Stromal cell of bone marrow (primary cell): Measurements from ENCODE around the gene ANKRD40CL.

ENCODE experiments used
- DNase-seq: peaks from one replicate; pipeline ENCODE4 v3.0.0-alpha.2; 2012; ENCODE audit warnings: low read depth

ANKRD40CL gene

DNA sequence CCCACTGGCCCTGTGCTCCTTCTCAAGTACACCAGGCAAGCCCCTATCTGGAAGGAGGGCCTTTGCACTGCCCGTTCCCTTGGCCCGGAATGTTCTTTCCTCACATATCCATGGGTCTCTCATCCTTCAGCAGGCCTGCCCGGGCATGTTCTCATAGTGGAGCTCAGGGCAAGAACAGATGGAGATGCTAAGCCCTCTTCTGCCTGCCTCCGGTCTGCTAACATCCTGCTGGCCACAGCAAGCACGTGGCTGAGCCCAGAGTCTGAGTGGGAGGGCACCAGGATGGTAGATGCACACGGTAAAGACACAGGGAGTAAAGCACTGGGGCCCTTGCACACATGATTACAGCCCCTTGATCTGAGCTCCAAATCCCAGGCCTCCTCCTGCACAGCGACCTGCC, 19.8 kb upstream of the ANKRD40CL start:
- DNase-seq: no peak

DNA sequence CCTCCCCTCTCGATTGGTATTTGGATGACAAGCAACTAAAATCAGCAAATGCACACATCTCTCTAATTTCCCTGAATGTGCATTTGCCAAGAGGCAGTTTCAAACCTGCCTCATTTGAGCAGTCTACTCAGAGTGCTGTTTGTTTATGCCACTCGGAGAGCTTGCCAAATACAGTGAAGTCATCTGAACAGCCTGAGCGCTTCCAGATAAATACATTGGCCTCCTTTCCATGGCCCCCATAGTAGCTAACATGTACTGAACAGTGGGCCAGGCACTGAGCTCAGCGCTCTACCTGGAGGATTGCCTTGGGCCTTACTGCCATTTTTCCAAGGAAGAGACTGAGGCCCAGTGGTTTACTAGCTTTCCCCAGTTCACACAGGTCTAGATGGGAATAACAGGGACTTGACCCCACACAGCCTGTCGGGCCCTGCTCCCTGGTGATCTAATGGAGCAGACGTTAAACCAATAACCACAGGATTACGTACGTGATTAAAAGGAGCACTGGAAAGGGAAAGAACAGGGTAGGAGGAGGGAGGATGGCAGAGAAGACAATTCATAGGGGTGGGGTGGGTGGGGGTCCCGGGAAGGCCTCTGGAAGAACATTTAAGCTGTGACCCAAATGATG, 18.7 kb upstream of the ANKRD40CL start:
- peak; percentile 39 for DNase-seq

DNA sequence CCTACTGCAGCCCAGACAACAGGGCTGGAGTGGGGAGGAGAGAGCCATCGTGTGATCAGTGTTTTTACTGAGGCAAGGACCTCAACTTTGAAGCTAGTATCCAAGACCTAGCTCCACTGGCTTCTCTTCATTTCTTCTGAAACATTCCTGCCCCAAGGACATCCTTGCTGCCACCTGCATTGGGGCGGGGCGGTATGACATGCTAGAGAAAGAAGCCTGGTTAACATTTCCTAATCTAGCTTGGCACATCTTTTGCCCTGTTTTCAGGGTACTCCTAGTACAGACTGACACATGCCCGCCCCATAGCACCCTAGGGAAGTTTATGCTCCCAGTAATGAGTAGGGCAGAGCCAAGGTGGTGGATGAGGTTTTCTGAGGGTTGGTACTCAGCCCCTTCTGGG, 17.8 kb upstream of the ANKRD40CL start:
- DNase-seq: no peak

DNA sequence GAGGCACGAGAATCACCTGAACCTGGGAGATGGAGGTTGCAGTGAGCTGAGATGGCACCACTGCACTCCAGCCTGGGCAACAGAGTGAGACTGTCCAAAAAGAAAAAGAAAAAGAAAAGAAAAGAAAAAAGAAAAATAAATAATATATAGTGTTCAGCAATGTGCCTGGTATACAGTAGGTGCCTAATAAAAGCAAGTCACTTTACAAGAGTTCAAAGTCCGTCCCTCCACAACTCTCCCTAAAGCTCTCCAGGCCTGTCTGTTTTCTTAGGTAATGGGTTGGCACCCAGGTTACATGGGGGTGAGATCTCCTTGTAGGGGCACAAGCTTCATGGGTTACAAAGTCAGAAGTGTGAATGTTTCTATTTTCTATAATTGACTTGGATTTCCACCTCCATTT, 16.6 kb upstream of the ANKRD40CL start:
- DNase-seq: no peak

DNA sequence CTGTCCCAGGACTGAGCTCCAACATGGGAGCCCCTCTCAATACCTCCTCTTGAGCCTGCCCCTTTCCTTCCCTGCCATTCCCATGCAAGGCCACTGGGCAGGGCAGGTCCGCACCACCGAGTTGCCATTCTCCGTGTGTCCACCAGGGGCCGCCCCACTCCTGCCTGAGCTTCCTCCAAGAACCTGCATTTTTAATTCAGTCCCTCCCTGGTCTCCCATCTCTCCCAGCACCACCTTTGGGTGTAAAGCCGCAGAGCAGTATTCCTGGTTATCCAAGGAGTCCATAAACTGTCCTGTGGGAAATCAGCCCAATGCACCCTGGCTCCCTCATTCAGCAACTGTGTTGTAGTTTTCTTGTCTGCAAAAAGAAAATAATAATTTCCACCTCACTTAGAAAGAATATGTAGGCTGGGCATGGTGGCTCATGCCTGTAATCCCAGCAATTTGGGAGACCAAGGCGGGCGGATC, 15.9 kb upstream of the ANKRD40CL start:
- peak; percentile 61 for DNase-seq

DNA sequence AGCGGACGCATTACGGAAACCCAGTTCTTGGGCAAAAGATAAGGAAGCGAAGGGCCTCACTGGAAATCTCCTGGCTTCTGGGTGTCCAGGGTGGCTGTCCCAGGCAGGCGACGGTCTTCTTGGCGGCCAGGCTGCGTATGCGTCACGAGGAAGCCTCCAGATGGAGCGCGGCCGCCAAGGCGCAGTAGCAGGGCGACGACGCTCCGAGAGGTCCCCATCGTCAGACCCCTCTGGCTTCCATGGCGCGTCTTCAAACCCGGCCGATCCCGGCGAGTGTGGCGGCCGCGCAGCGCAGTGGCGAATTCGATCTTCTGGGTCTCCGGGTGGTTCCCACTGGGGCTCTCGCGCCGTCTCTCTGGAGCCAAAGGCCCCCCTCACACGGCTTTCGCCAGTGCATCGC, 13.8 kb upstream of the ANKRD40CL start:
- DNase-seq: no peak

DNA sequence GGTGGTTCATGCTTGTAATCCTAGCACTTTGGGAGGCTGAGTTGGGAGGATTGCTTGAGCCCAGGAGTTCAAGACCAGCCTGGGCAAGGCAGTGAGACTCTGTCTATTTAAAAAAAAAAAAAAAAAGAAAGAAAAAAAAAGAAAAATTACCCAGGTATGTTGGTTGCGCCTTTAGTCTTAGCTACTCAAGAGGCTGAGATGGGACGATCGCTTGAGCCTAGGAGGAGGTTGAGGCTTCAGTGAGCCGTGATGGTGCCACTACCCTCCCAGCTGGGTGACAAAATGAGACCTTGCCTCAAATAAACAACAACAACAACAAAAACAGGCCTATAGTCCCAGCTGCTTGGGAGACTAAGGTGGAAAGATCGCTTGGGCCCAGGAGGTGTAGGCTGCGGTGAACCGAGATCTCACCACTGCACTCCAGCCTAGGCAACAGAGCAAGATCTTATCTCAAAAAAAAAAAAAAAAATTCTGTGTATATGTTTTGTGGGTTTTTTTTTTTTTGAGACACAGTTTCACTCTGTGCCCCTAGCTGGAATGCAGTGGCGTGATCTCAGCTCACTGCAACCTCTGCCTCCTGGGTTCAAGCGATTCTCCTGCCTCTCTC, 12.5 kb upstream of the ANKRD40CL start:
- DNase-seq: no peak

DNA sequence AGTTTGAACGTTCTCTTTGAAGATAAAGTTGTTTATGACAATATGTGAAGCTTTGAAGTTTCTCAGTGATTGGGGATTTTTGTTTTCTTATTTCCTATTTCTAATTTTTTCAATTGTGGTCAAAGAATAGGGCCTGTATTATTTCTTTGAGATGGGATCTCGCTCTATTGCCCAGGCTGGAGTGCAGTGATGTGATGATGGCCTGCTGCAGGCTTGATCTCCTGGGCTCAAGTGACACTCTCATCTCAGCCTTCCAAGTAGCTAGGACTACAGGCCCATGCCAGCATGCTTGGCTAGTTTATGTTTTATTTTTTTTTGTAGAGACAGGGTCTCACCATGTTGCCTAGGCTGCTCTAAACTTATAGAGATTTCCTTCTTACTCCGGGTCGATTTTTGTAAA, 11.7 kb upstream of the ANKRD40CL start:
- DNase-seq: no peak

DNA sequence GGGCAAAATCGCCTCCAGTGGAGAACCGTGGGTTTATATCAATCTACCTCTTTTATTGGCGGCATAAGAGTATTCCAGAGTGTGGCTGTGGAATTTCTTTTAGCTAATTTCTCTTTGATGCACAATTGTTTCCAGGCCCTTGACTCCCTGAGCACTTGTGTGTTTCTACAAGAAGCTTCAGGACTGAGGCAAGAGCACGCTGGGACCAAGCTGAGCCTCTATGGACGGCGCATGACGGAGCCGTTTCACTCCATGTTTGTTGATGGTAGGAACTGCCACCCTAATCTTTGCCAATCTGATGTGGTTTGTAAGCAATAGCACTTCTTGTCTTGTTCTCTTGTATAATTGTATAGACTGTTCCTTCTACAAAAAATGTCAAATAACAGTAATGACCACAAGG, 11.2 kb upstream of the ANKRD40CL start:
- no peak for DNase-seq

DNA sequence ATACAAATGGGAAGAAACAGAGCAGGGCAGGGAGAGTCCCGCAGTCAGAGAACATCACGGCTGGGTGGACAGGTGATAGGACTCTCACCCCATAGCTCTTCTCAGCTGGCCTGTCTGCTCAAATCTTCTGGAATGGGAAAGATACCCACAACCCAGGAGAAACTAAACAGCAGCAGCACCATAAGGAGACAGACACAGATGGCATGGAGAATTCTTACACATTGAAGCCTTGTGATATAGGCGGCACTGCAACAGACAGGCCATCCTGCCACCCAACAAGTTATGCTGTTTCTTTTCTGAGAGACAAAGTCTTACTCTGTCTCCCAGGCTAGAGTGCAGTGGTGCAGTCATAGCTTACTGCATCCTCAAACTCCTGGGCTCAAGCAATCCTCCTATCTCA, 8.6 kb upstream of the ANKRD40CL start:
- no peak for DNase-seq

DNA sequence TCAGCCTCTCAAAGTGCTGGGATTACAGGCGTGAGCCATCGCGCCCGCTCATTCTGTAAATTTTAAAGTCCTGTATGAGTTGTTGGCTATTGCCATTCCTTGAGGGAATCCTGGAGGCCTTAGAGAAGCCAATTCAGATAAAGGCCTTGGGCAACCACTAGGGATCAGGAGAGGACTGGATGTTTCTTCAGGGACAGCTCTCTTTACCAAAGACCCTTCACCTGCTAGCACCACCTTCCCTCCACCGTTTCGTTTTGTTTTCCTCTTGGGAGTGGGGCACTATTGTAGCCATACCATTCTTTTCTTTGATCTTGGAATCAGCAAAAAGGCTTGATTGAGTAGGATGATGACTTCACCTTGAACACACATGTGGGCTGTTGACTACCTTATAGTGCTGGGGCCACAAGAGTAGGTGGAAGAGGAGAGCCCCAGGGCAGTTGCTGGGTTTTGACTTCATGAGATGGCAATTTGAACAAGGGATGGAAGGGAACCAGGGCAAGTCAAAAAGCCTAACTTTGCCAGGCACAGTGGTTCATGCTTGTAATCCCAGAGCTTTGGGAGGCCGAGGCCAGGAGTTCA, 7.0 kb upstream of the ANKRD40CL start:
- no peak for DNase-seq

DNA sequence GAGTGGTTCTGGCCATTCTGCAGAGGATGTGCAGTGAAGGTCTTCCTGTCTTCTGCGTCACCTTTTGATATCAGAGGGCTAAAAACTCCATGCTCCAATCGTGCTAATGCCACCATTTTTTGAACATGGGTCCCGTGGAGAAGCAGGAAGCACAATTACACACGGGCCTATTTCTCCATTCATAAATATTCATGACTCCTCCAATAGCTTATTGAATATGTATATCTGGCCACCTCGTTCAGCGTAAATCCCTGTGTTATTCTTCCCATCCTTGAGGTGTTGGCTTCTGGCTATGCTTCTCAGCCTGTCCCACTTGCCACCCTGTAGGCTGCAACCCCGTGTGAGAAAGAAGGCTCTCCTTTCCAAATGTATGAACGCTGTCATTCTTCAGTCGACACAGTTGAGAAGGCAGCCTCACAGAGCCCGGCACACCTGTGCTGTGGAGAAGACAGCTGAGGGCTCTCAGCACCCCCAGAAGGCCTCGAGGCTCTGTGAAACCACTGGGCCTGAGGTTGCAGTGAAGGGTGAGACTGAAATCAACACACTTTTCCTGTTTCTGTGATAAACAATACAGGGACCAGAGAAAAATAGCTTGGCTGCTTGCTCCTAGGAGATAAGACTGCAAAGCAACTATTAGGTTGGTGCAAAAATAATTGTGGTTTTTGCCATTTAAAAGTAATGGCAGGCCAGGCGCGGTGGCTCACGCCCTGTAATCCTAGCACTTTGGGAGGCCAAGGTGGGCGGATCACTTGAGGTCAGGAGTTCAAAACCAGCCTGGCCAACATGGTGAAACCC, 4.9 kb upstream of the ANKRD40CL start:
- no peak for DNase-seq

DNA sequence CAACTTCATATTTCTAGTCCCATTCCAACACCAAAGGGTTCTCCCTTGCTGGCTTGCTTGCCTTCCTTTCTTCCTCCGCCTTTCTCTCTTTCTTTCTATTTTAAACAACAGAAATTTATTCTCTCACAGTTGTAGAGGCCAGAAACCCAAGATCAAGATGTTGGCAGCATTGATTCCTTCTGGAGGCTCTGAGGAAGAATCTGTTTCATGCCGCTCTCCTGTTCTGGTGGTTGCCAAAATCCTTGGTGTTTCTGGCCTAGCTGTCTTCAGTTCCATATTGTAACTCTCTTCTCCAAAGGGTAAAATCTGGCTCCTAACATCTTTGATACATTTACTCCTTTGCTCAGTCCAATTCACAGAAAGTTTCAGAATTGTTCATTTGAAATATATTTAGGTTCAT, 3.0 kb upstream of the ANKRD40CL start:
- DNase-seq: no peak

DNA sequence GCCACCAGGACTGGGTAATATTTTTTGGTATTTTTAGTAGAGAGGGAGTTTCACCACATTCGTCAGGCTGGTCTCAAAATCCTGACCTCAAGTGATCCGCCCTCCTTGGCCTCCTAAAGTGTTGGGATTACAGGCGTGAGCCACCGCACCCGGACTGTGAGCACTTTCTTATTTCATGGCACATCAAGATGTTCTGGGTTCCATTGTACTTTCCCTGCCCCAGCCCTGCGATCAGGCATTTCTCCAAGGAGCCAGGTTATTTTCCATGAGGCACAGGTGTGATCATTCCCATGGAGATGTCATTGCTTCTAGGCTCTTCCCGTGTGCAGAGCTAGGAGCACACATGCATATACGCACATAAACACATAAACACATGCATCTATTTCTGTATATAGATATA, 2.6 kb upstream of the ANKRD40CL start:
- no peak for DNase-seq

DNA sequence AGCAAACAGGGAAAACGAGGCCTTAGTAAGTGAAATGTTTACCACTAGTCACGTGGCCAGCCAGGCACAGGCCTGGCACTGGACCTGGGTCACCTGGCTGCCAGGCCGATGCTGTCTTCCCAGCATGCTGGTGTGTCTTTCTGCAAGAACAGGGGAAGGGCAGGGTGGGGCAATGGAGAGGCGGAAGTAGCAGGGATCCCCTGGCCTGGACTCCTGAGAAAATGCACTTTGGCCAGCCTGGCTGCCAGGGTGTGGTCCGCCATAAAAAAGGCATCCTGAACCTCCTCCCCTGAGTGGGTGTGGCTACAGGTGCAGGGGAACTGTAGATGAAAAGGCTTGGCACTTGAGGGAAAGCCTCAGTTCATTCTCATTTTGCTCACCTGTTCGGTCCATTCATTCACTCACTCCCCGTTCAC, 1.0 kb upstream of the ANKRD40CL start:
- DNase-seq: no peak

DNA sequence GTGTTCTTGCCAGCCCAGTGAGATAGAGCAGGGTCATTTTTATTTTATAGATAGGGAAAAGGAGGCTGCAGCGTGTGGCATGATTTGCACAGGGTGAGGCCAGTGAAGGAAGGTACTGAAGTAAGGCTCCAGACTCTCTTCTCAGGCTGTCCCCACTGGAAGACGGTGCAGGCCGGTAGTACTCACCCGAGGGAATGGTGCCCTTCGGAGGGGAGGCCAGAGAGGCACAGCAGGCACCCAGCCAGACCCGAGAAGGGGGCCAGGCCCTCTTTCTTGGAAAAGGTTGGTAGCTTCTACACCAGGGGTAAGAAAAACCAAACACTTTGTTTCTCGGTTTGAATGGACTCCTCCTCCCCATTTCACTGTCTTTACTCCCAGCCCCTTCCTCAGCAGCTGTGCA, 288 bp downstream of the ANKRD40CL start:
- DNase-seq: no peak

DNA sequence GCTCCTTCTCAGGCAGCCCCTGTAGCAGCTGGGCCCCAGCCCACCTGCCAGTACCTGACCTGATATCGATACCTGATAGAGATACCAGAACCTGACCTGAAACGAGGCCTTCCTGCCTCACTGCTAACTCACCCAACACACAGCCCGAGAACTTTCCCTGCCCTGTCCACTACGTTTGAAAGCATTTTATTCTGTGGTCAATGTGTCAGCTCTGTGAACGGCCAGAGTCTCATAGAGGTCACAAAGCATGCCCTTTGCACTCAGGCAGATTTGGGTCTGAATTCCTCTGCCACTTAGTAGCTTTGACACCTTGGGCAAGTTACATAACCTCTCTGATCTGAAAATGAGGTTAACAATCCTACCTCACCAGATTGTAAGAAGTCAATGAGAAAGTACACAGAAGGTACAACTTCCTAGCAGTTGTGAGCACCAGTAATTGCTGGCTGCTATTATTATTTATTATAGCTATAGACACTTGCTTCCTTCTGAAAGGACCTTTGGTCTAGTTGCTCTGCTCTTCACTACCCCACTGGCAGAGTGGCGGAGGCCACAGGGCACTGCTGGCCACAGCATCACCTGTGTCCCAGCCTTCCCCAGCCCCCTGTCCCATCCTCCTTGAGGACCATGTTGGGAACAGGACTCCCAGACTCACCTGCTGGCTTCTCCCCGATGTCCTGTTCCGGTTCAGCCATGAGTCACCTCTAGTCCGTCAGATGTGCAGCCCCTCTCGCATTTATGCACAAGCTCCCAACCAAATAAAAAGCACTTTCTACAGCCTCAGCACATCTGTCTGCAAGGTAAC, 895 bp downstream of the ANKRD40CL start:
- no peak for DNase-seq

DNA sequence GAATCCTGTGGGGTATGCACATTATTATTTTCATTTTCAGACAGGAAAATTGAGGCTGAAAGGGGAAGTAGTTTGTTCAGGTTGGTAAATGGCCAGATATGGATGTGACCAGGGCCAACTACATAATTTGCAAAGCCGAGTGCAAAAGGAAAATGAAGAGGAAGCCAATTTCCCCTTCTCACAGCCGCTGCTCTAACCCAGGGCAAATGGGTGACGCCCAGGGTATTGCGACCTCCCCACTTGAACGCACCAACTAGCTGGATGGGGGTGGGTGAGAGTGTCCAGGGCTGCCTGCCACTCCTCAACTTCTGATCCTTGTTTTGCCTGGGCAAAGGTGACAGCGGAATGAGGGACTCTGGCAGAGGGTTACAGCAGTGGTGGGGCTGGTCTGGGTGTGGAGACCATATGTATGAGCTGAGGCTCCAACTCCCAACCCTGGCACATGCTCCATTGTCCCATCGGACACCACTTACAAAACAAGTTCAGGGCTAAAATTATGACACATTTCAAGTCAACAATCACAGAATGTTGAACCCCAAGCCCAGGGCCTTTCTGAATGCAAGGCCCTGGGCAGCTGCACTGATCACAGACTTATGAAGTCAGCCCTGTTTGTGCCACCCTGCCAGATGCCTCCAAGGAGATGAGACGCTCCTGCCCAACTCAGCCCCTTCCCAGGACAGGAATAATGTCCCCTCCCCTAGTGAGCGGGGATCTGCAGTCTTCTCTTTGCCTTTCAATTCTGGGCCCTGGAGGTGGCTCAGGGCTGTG, 1.7 kb downstream of the ANKRD40CL start:
- no peak for DNase-seq

DNA sequence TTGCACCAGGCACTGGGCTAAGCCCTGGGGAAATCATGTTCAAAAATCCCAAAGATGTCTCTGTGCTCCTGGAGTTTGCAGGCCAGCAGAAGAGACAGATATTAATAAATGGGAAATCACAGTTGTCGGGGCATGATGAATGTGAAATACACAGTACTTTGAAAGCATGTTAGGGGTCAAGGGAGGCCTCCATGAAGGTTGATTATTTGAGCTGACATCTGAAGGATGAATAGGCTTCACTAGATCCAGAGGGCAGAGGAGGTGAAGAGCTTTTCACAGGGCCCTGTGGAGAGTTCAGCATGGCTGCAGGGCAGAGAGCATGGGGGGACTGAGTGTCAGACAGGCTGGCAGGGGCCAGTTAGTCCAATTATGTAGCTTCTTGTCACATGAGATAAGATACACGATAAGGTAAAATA, 2.6 kb downstream of the ANKRD40CL start:
- no peak for DNase-seq

DNA sequence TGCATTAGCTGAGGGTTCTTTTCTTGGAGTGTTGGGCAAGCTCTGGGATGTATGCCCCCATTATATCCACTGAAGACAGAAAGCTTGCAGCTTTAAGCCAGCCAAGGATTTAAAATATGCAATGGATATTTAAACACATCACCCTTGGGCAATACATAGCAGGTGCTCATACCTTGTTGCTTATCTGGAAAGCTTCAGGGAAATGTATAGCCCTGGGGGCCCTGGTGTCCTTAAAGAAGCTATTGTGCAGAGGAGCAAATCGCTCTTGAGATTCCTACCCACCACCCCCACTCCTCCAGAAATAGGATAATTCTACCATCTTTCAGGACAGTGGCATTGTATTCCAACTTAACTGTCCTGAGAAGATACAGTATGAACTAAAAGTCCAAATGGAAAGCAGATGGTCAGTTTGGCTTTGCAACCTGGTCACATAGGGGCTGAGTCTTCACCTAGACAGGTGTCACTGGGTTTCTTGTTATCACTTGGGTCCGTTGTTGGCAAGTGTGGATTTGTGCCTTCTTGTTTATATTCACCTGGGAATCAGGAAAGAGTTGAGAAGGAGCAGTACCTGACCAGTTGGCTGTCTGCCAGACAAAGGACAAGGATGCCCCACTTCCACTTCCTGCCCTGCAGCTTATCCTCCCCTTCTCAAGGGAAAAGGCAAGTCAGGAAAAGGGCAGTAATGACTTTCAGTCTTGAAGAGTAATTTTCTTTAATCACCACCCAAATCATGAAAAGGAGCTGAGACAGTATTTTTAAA, 3.4 kb downstream of the ANKRD40CL start:
- no peak for DNase-seq

DNA sequence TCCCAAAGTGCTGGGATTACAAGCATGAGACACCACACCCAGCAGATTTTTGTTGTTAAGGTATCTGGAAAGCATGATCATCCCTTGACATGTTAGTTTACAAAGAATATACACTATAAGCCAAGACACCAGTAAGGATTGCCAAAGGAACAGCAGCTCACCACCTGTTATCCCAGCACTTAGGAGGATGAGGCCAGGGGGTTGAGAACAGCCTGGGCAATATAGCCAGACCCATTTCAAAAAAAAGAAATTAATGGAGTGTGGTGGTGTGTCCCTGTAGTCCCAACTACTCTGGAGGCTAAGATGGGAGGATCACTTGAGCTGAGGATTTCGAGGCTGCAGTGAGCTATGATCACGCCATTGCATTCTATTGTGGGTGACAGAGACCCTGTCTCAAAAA, 5.1 kb downstream of the ANKRD40CL start:
- DNase-seq: no peak
